ENCODE measurements around the gene CAST. TPM values are rescaled to one million over a fixed set of nuclear protein-coding genes. Genes with fewer than 3 reads are reported as not detected.
A peak's percentile ranks its signal among the peaks of the same experiment; 100 is the strongest.

The CAST gene
- total RNA-seq, 1 donor from 2014 or later: 260 TPM

DNA sequence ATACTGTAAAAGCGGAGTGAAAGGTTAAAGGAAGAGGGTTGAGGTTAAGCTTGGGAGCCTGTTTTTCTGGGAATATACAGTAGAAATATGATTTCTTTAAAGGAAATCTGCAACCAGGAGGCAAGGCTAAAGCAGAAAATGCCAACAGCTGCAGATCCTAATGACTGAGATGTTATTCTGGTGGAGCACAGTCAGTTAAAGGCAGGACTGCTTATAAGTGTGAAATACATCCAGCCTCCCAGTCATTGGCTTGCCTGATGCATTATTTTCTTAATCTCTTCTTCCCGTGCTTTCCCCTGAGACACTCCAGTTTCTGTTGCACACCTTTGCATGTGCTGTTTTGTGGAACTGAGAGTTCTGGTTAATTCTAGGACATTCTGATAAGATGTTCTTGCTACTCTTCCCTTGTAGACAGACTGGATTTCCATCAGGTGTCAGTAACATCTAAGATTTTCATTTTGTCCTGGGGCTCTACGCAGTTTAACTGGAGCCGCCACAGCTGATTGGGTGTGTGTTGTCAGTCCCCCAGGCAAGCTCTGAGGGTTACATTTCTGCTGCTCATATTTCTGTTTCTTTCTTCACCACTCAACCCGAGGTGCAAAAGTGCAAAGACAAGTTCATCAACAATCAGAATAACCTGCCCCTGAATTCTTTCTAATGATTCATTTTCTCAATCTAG lies 44.4 kb downstream of the CAST start:
- Histone ChIP-seq H3K4me1 (peaks cover 38% of the 10 kb centered on the region), H3K4me3 (no peak overlapping the region), H3K27ac (no peak overlapping the region), H3K27me3 (no peaks in the 10 kb centered on the region), H3K36me3 (no peaks in the 10 kb centered on the region), H3K9me3 (no peaks in the 10 kb centered on the region)
- TF ChIP-seq, protein P1, sequence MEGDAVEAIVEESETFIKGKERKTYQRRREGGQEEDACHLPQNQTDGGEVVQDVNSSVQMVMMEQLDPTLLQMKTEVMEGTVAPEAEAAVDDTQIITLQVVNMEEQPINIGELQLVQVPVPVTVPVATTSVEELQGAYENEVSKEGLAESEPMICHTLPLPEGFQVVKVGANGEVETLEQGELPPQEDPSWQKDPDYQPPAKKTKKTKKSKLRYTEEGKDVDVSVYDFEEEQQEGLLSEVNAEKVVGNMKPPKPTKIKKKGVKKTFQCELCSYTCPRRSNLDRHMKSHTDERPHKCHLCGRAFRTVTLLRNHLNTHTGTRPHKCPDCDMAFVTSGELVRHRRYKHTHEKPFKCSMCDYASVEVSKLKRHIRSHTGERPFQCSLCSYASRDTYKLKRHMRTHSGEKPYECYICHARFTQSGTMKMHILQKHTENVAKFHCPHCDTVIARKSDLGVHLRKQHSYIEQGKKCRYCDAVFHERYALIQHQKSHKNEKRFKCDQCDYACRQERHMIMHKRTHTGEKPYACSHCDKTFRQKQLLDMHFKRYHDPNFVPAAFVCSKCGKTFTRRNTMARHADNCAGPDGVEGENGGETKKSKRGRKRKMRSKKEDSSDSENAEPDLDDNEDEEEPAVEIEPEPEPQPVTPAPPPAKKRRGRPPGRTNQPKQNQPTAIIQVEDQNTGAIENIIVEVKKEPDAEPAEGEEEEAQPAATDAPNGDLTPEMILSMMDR (IDR thresholded peaks at IDR 0.05): no peak
- intact Hi-C loops (cut with DNase I): no loop called here
- no peak for ATAC-seq
- no peak for DNase-seq

DNA sequence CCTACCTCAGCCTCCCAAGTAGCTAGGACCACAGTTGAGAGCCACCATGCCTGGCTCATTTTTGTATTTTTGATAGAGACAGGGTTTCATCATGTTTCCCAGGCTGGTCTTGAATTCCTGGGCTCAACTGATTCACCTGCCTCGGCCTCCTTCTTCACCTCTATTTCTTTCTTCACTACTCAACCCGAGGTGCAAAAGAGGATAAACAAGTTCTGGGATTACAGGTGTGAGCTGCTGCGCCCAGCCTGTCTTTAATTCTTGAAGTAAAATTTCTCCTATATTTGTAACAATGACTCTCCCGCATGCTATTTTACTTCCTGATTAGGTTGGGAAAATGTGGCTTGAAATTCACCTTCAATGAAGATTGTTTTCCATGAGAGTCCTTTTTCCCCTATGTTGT lies 46.4 kb downstream of the CAST start:
- Histone ChIP-seq H3K27ac (no peak overlapping the region), H3K36me3 (no peaks in the 10 kb centered on the region), H3K4me3 (no peak overlapping the region), H3K27me3 (no peaks in the 10 kb centered on the region), H3K4me1 (peaks cover 49% of the 10 kb centered on the region), H3K9me3 (no peaks in the 10 kb centered on the region)
- TF ChIP-seq, protein P1 (IDR thresholded peaks at IDR 0.05): no peak
- intact Hi-C loops (cut with DNase I): no loop called here
- DNase-seq (no peak), ATAC-seq (no peak)

DNA sequence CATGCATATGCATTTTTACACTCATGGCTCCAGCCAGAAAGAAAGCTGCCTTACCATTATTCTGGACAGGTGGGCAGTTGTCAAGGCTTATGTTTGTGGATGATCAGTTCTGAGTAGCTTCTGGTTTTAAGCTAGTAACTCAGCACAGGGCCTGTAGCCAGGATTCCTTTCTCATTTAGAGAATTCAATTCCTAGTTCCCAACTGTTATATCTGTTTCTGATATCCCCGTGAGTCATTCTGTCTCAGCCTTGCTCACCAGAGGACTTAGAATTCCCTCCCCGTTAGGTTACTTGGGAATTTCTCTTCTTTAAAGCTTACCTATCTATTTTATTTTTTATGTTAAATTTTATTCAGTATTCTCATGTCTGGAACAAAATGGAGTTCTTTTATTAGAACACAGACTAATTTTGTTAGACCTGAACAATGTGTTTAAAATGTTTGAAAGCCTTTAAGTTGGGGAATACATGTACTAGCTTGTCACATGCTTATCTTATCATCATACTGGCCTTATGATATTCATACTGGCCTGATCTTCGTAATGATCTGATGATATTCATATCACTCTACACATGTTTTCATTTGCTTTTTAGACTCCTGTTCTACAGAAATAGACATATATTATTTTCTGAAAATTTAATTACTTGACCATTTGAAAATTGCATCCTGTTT lies 47.1 kb downstream of the CAST start:
- TF ChIP-seq, protein P1 (IDR thresholded peaks at IDR 0.05): no peak
- H3K4me3 ChIP-seq: no peak overlapping the region
- intact Hi-C loops (cut with DNase I): no loop called here
- H3K27me3 ChIP-seq: no peaks in the 10 kb centered on the region
- no peaks in the 10 kb centered on the region for H3K36me3 ChIP-seq
- H3K4me1 ChIP-seq: peaks cover 49% of the 10 kb centered on the region
- H3K9me3 ChIP-seq: no peaks in the 10 kb centered on the region
- no peak overlapping the region for H3K27ac ChIP-seq
- DNase-seq: no peak
- ATAC-seq: no peak

DNA sequence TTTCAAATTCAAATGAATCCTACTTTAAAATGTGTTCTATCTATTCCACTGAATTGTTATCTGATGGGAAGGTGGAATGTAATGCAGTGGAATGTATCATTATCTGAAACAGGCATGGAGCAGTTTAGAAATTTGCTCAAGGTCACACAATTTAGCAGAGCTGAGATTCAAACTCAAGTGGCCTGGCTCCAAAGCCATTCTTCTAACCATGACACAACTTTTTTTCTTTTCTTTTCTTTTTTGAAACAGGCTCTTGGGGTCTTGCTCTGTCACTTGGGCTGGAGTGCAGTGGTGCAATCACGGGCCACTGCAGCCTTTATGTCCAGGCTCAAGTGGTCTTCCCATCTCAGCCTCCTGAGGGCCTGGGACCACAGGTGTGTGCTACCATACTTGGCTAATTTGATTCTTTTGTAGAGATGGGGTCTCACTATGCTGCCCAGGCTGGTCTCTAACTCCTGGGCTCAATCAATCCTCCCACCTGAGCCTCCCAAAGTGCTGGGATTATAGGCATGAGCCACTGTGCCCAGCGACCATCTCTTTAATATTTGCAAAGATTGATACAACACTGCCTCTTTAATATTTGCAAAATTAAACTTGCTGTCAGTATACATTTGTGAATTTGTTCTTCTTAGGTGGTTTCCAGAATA lies 50.0 kb downstream of the CAST start:
- TF ChIP-seq, protein P1 (IDR thresholded peaks at IDR 0.05): no peak
- no peaks in the 10 kb centered on the region for H3K36me3 ChIP-seq
- no peak for DNase-seq
- no peaks in the 10 kb centered on the region for H3K9me3 ChIP-seq
- no peak overlapping the region for H3K4me3 ChIP-seq
- ATAC-seq: no peak
- H3K27me3 ChIP-seq: no peaks in the 10 kb centered on the region
- intact Hi-C loops (cut with DNase I): no loop called here
- peaks cover 56% of the 10 kb centered on the region for H3K4me1 ChIP-seq
- H3K27ac ChIP-seq: no peak overlapping the region

DNA sequence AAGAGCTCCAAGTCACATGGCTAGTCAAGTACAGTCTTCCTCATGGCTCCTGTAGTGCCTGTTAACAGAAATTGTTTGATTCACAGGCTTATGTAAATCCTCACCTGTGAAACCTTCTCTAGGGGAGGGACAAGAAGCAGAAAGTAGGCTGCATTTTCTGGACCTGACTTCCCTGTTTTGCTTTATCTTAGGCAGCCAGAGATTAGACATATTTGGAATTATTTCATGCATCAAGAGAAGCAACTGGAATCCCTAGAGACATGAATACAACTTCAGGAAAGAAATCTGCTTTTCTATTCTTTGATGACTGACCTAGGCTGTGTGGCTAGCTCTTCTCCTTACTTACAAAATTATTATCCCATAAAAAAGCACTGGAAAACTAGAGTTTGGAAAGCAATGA lies 52.3 kb downstream of the CAST start:
- intact Hi-C loops (cut with DNase I): no loop called here
- DNase-seq (no peak), ATAC-seq (peak; percentile 60)
- Histone ChIP-seq H3K4me1 (peaks cover 60% of the 10 kb centered on the region), H3K27me3 (no peaks in the 10 kb centered on the region), H3K27ac (peak overlapping the region; percentile 86), H3K4me3 (no peak overlapping the region), H3K9me3 (no peaks in the 10 kb centered on the region), H3K36me3 (no peaks in the 10 kb centered on the region)
- TF ChIP-seq, protein P1 (IDR thresholded peaks at IDR 0.05): no peak
